Femur (tissue), 1 donor: ENCODE results near the gene ITGB1BP1.

Experiments
- DNase-seq: peaks from one replicate; pipeline ENCODE4 v3.0.0-alpha.2; 2017

ITGB1BP1 gene, protein sequence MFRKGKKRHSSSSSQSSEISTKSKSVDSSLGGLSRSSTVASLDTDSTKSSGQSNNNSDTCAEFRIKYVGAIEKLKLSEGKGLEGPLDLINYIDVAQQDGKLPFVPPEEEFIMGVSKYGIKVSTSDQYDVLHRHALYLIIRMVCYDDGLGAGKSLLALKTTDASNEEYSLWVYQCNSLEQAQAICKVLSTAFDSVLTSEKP

DNA sequence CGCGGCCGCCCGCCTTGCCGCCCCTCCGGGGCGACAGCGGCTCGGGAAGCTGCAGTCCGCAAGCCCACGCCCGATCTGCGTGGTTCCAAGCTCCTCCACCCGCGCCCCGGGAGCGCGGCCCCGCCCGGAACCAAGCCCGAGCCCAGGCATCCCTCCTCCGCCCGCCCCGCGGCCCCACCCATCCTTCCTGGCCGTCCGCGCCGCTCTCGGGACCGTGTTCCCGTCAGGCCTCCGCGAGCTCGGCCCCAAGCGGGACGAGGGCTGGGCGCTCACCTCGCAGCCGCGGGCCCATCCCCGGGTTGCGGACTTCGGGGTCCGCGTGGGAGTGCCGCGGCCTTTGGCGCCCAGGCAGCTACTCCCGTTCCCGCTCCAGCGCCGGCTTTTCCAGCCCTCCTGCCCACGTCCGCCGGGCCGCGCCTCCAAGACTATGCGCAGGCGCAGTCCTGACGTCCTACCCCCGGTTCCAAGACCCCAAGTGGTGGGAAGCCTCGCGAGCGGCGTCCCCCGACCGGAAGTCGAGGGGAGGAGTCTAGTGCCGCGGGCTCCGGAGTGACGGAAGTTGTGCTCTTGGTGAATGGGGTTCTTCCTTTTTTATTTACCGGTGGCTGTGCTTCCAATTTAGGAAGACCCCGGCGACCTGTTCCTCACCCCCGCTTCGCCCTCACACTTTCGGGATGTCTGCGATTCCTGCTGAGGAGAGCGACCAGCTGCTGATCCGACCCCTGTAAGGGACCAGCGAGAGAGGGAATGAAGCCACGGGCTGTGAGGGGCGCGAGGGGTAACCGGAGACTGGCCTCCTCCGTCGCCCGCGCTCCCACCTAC lies at the start of gene ITGB1BP1, which contains the start of gene CPSF3:
Gene ITGB1BP1 (minus strand): TSS at position 429 of the 822 bp plus-strand sequence. CDS start 4,831 bp downstream, outside the sequence.
Gene CPSF3 (plus strand): TSS at position 555 of the 822 bp plus-strand sequence. CDS start 120 bp downstream, at position 675.
- peak; percentile 99 for DNase-seq

DNA sequence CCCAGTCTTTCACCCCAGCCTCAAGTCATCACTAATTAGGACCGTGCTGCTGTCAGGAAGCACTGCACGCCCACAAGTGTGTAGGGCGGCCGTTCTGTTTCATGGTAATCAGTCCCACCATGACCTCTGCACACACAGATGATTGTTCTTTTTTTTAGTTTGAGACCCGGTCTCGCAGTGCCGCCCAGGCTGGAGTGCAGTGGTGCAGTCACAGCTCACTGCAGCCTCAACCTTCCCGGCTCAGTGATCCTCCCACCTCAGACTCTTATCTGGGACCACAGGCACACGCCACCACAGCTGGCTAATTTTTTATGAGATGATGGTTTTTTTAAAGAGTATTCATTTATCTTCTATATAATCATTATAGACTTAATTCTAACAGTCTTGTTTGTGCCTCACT lies 49.2 kb upstream of the ITGB1BP1 start:
- no peak for DNase-seq

DNA sequence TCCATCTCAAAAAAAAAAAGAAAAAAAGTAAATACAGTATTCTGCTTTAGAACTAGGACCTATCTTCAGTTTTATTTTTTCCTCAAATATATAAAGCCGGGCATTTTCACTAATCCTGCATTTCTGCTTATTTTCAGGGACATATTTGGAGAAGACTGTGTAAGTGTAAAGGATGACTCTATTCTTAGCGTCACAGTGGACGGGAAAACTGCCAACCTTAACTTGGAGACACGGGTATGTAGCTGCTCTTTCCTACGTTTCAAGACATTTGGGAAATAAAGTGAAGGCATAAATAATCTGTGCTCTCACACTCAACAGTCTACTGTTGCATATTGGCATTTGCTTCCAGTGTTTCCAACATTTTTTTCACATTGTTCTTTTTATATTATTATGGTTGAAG lies 47.9 kb upstream of the ITGB1BP1 start:
- no peak for DNase-seq

DNA sequence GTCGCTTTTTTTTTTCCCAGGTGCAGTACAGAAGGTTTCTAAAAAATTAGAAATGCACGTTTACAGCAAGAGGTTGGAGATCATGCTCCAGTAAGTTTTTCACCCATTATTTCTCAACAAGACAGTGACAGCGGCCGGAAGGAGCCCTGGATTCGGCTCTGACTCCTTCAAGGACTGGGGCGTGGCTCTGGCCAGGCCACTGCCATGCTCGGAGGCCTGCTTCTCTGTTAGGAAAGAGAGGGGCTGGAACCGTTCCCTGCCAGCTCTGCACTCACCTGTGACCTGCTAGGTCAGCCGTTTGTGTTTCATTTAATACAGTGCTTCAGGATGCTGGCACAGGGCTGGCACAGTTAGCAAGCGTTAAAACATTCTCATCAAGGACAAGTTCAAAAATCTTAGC lies 44.4 kb upstream of the ITGB1BP1 start:
- no peak for DNase-seq

DNA sequence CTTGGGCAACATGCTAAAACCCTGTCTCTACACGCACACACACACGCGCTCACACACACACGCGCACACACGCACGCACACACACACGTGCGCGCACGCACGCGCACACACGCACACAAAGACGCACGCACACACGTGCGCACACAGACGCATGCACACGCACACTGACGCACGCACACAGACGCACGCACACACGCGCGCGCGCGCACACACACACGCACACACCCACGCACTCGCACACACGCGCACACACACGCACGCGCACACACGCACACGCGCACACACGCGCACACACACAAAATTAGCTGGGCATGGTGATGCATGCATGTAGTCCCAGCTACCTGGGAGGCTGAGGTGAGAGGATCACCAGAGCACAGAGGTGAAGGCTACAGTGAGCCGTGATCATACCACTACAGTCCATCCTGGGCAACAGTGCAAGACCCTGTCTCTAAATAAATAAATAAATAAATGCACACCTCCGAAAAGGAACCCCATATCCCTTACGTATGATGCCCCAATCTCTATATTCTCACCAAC lies 42.9 kb upstream of the ITGB1BP1 start:
- no peak for DNase-seq

DNA sequence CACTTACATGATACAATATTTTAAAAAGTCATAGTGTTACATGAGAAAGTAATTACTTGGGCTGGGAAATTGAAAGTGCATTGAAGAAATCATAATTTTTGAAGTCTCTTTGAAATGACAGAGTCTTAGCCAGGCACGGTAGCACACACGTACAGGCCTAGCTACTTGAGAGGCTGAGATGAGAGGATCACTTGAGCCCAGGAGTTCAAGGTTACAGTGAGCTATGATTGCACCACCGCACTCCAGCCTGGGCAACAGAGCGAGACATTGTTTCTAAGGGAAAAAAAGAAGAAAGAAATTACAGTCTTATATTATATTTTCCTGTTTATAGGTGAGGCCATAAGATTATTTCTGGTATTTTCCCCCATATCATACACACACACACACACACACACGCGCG lies 41.8 kb upstream of the ITGB1BP1 start:
- DNase-seq: no peak

DNA sequence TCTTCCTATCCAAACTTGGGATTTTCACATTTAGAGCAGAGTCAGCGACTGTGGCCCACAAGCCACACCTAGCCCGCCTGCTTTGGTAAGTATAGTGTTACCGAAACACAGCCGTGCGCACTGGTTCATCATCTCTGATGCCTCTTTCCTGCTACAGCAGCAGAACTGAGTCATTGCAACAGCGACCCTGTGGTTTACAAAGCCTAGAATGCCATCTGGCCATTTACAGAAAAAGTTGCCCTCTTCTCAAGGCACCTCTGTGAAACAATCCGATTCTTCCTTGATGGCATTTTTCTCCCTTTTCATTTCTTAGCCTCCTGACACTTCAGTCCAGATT lies 40.3 kb upstream of the ITGB1BP1 start:
- no peak for DNase-seq

DNA sequence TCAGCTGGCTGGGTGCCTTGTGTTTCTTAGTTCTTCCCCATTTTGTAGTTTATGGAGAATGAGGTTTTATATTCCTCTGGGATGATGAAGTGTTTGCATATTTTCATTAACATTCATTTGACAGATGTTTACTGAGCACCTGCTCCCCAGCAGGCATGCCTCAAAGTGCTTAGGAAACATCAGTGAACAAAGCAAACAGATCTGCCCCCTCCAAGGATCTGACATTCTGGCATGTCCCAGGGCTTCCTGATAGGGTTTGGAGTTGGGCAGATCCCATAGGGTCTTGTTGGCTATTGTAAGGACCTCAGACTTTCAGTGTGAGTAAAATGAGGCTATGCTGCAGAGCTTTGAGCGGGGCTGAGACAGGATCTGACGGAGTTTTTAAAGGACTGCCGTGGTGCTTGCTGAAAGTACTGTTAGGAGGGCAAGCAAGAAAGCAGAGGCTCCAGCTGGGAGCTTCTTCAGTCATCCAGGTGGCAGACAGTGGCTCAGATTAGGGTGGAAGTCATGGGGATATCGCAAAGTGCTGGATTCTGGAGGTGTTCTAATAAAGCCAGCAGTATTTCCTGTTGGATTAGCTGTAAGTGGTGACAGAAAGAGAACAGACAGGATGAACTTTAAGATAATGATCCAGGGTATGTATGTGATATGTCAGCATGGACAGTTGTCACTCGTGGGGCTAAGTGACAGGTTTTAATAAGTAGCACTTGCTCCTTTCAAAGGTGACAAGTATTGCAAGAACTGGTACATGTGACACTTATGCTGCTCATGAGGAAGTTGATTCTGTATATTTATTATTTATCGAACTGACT lies 39.8 kb upstream of the ITGB1BP1 start:
- no peak for DNase-seq

DNA sequence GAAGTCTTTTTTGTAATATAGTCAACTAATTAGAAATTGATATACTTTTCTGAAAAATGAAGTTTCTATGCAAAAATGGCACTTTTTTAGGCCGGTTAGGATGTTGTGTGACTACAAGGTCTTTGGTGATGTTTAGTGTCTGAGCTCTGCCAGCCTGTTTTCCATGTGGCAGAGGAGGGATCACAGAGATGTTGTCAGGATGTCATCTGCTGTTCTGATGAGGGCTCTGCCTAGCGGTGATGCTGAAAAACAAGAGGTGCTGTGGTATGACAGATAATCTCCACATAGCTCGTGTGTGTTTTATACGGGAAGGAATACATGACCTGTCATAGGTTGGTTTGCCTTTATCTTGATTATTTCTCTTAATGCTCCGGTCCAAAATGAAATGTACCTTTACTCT lies 39.0 kb upstream of the ITGB1BP1 start:
- DNase-seq: no peak

DNA sequence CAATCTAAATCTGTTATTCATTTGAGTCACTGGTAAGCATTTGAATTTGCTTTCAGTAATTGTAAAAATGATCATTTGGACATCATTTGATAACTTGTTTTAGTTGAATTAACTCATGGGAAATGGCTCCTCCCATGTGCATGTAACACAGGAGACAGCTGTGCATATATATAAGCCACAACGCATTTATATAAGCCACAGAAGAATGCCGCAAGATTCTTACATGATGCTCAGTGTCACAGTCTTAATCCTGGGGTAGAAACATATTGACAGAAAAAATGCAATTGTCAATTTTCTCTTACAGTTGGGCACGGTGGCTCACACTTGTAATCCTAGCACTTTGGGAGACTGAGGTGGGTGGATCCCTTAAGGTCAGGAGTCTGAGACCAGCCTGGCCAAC lies 37.8 kb upstream of the ITGB1BP1 start:
- no peak for DNase-seq

DNA sequence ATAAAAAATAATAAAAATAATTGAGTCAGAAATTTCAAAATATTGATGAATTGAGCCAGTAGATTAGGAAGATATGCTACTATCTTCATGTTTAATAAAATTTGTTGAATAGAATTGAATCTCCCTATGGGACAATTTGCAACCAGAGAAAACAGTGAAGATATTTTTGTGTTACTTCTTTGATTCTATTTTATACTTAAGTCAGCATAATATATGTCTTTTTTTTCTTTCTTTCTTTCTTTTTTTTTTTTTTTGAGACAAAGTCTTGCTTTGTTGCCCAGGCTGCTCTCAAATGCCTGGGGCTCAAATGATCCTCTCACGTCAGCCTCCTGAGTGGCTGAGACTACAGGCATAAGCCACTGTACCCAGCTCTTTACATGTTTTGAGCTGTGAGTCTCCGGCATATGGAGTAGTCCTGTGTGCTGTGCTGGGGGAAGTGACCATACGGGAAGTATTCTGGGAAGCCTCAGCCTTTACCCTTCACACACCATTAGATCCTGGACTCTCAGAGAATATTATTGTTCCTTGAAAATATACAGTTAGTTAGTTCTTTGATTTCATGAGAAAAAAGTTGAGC lies 37.2 kb upstream of the ITGB1BP1 start:
- no peak for DNase-seq

DNA sequence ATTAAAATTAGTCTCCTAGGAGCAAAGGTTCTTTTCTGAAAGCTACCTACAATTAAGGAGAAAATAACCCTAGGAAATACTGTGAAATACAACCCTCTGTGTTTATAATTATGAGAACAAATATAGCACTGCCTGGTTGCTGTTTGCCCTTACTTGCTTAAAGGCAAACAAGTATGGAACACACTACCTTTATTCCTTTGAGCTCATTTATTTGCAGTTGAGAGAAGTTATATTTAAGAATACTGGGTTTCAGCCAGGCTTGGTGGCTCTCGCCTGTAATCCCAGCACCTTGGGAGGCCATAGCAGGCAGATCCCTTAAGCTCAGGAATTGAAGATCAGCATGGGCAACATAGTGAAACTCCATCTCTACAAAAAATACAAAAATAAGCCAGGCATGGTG lies 27.9 kb upstream of the ITGB1BP1 start:
- no peak for DNase-seq

DNA sequence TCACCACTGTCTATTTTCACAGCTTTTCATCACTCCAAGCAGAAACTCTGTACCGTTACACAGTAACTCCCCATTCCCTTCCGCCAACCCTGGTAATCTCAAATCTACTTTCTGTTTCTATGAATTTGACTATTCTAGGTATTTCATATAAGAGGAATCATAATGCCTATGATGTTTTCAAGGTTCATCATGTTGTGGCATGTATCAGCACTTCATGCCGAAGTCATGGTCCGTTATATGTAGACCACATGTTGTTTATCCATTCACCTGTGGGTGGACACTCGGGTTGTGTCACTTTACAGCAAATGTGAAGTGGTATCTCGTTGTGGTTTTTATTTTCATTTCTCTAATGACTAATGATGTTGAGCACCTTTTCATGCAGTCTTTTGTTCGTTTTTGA lies 21.8 kb upstream of the ITGB1BP1 start:
- DNase-seq: no peak

DNA sequence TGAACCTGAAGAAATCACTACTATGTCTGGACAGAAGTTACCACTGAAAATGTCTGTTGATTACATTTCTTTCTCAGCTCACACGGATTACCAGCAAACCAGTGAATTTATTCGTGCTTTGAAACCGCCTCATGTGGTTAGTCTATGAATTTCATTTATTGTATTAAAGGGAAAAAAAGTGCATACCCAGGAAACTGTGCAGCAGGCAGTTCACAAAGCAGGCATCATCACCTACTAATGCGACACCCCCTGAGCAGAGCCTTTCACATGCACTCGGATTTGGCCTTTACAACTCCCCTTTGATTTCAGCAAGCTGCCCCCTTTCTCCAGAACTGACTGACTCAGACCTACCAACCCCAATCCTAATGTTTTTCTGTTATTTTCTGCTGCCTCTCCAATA lies 20.2 kb upstream of the ITGB1BP1 start:
- no peak for DNase-seq

DNA sequence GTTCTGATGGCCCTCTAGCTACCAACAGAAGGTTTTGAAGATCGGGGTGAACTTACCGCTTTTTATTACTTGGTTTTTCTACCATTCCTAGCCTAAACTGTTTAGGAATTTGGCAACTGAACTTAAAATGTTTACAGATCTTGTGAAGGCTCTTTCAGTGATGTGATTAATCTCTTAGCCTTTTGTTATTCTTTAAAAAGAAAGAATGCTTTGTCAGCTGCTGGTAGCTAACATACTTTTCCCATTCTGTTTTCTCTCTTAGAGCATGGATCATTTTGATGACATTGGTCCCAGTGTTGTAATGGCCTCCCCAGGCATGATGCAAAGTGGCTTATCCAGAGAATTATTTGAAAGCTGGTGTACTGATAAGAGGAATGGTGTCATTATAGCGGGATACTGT lies 18.2 kb upstream of the ITGB1BP1 start:
- no peak for DNase-seq

DNA sequence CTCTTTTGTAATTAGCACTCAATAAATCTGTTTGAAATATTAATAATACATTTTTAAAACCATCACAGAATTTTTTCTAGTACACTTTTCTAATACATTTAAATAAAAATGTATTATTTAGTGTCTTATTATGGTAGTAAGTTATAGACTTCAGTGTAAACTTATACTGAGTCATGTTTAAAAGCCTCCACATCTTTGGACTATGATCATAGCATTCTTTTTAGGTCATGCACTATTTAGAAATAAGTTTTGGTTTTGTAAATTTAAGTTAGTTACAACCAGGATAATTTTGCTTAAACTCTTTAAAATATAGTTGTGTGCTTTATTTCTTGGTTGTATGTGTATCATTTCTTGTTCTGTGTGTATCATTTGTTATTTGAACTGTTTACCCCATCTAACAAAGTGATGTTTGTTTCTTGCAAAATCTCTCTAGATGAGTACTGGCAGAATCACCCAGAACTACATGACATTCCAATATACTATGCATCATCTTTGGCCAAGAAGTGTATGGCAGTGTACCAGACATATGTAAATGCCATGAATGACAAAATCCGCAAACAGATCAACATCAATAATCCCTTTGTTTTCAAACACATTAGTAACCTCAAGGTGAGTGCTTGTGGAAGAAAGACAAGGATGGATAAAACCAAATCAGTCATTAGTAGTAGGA lies 16.9 kb upstream of the ITGB1BP1 start:
- no peak for DNase-seq

DNA sequence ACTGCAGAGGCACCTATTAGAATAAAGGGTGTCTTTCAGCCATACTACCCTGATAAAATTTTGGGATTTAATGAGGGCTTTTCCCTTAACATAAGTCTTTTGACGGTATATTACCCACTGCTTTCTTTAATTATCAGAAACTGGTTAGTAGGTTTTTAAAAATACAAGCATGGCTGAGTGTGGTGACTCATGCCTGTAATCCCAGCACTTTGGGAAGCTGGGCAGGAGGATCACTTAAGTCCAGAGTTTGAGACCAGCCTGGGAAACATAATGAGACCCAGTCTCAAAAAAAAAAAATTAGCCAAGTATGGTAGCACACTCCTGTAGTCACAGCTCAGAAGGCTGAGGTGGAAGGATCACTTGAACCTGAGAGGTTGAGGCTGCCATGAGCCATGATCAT lies 16.2 kb upstream of the ITGB1BP1 start:
- no peak for DNase-seq

DNA sequence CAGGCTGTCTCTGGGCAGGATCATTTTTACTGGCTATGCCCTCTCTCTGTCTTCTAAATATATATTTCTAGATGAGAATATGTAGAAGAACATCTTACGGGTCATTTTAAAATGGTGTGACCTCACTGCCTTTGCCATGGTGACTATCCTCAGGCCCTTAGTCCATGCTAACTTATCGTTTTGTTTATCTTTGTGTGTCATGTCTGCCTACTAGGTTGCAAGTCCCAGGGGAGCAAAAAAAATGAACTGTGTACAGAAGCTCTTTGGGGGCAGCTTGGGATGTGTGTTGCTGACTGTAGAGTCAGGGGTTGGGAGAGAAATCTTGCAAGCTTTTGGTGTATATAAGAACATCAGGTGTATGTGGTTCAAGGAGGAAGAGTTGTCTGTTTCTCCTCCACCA lies 11.2 kb upstream of the ITGB1BP1 start:
- DNase-seq: no peak

DNA sequence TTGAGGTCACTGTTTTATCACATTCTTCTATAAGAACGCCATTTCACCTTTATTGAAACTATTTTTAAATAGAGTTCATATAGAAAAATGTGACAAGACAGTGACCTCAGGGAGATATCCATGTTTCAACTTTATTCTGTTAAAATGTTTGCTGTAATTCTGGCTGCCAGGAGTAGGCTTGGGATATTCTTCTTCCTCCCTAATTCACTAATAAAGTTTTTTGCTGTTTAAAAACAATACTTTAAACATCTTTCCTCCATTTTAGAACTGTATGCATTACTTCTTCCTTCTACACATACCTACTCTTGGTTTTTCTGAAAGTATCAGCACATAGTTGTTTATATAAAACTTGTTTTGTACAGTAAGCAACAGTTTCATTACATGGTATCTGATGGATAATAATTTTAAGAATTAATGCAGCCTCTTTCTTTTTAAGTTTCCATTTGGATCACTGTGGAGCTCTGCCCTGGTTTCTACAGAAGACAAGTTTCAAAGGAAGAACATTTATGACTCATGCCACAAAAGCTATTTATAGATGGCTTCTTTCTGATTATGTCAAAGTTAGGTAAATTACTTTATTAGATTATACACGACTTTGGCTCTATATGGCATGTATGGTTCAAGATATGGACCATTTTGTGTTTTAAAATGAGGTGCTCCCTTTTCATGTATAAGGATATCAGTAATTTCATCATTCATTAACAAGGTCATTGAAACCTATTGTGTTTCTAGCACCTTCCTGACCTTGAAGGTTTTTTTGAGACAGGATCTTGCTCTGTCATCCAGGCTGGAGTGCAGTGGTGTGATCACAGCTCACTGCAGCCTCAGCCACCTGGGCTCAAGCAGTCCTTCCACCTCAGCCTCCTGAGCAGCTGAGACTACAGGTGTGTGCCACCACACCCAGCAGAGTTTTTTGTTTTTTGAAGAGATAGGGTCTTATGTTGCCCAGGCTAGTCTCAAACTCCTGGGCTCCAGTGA lies 7.3 kb upstream of the ITGB1BP1 start:
- no peak for DNase-seq

DNA sequence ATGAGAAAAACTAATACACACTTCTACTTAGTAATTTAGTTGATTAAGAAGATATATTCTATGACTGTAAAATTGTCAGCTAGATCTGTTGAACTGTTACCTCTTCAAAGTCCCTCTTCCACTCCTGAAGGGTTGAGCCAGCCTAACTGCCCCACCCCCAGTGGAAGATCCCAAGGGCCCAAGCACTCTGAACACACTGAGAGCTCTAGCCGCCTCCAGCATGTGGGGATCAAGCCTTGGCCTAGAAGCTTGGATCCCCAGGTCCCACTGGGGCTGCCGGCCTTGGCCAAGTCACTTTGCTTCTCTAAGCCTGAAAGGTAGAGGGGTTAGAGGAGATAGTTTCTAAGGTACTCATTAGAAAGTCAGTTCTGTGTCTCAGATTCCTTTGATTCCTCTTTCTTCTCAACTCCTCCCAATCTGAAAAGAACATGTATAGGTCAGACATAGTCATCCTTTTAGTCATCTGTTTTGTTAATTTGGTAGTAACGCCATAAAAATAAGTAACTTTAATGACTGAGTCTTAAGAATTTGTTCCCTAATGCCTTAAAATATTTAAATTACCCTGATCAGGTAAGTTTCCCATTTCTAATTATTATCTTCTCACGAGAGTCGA lies 5.7 kb upstream of the ITGB1BP1 start:
- no peak for DNase-seq
